ENCODE data around the gene CETP.
"Not testable (repeated sequence)": the region's sequence is repeated elsewhere in the genome, so short reads cannot be mapped to it uniquely, and the experiment has no call there.

Gene CETP

DNA sequence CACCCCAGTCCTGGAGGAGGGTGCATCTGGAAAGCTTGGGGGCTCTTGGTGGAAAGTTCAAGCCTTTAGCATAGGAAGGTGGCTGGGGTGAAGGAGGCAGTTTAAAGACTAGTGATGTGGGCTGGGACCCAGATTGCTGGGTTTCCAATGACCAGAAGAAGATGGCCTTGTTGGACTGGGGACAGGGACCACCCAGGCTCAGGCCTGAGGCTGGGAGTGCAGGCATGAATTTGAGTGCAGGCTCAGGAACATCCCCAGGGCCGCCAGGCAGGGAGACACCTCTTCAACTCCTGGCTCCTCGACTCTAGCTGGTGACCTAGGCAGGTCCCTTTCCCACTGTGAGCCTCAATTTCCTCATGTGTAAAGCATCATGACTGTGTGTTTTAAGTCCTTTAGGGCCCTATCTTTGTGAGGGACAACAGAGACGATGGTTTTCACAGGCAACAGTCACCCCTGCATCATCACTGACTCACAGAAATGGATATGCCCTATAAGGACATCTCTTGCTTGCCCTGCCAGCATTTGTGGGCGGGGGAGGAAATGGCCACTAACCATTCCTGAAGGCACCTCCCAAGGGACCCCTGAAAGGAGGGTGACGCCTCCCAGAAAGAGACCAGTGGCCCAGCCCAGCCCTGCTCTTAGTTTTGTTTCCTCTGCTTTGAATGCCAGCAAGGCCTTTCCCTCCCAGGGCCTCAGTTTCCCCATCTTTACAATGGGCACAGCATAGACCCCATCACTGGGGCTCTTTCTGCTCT lies 38.7 kb downstream of the CETP start:
- DNase-seq = no peak

DNA sequence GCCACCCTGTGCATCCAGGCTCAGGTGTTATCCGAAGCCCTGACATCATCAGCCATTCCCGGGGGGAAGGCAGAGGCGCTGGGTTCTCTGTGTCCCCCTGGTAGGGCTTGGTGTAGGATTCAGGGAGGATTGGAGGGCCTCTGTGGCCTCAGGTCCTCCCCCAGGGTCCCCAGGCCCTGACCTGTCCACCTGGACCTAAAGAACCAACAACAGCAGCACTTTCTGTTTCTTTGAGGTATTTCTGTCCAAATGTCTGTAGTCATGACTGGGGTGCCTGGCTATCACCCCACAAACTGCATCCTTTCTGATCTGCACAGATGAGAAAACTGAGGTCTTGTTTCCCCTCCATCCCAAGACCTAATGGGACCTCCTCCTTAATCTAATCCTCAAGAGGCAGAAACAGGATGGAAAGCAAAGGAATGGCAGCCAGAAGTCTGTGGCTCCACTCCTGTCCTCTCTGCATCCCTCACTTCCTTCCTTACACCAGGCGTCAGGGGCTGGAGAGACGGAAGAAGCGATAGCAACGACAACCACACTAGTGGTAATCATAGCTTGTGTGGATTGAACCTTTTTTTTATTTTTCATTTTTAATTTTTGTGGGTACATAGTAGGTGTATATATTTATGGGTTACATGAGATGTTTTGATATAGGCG lies 39.4 kb downstream of the CETP start:
- no peak for DNase-seq

DNA sequence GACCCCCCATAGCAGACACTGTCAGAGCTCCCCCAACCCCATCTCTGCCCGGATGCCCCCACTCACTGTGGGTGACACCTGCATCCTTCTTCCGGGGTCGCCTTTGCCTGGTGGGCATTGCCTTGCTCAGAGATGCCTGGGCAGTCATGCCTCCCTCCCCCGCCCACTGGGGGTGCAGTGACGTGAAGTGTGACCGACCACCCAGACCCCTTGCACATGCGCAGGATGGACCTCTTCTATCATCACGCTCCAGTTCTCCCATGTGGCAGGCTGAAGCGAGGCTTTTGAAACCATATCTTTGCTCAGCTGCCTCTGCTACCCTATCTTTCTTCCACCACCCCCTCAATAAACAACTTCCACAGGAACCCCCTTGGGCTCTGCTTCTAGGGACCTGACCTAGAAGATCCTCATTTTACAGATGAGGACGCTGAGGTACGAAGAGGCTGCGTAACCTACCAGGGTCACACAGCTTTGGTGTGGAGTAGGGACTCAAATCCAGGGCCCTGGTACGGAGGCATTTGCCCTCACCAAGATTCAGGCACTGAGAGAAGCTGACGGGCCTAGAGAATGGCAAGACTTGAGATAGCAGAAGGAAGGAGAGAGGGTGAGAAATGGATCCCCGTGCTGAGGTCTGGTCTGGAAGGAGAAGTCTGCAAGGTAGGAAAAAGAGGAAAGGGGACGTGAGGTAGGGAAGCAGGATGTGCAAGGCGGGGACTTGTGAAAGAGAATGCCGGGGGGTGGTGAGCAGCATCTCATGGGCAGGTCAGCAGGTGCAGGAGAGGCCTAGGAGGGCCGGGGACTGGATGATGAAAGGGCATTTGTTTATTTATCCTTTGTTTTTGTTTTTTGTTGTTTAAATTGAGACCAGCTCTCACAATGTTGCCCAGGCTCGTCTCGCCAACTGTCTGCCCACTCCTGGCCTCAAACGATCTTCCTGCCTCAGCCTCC lies 42.0 kb downstream of the CETP start:
- DNase-seq = no peak

DNA sequence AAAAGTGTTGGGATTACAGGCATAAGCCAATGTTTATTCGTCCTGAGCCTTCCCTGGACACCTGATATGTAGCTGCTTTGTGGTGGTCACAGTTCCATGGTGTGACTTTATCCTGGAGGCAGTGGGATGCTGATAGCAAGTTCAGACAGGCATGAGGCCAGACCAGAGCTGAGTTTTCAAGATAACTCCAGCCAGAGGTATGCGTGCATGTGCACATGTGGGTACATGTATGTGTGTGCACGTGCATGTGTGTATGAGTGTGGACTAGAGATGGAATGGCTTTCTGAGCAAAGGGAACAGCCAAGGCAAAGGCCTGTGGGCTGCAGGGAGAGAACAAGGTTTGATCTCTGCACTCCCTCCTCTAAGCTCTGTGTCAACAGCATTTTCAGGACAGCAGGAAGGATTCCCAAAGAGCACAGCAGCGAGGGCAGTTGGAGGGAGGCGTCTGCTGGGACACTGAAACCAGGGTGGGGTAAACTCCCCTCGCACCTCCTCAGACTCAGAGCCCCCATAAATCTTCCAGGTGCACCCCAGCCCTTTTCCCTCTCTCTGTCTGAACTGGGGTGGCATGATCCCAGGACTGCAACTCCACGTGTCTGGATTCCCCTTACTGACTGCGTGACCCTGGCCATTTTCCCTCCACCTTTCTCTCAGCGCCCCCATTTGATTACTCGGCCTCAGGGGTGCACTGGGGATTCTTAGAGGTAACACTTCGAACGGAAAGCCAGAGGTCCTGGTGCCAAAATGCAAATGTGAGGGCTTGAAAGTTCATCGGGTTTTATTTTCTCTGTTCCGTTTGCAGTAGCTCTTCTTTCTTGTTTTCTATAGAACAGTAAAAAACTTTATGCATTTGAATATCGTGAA lies 42.9 kb downstream of the CETP start:
- no peak for DNase-seq

DNA sequence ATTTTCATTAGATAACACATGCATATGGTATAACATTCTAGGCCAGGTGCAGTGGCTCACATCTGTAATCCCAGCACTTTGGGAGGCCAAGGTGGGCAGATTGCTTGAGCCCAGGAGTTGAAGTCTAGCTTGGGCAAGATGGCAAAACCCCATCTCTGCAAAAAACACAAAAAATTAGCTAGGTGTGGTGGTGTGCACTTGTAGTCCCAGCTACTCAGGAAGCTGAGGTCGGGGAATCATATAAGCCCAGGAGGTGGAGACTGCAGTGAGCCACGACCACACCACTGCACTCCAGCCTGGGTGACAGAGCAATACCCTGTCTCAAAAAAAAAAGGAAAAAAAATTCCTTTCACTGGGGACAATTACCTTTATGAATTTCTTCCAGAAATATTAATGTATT lies 43.8 kb downstream of the CETP start:
- not testable (repeated sequence) for DNase-seq

DNA sequence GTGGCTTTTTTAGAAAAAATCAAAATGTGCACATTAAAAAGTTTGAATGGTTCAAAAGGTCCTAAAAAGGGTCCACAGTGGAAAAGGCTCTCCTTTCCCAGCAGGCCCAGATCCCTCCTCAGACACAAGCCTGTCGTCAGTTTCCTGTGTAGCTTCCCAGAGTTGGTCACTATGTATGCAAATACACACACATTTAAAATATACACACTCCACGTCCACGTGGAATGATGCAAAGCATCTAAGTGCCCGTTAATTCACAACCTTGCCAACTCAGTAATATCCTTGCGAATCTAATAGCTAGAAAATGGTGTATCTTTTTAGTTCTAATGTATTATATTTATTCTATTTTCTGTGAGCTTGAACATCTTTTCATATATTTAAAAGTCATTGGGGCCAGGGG lies 45.3 kb downstream of the CETP start:
- DNase-seq = no peak

DNA sequence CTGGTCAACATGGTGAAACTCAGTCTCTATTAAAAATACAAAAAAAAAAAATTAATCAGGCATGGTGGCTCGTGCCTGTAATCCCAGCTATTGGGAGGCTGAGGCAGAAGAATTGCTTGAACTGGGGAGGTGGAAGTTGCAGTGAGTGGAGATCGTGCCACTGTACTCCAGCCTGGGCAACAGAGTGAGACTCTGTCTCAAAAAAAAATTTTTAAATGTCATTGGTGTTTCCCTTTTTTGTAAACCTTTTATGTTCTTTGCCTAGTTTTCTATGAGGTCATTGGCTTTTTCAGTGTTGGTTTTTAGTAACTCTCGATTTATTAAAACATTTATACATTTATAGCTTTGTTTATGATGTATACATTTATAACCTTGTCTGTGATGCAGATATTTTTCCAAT lies 45.8 kb downstream of the CETP start:
- no peak for DNase-seq

DNA sequence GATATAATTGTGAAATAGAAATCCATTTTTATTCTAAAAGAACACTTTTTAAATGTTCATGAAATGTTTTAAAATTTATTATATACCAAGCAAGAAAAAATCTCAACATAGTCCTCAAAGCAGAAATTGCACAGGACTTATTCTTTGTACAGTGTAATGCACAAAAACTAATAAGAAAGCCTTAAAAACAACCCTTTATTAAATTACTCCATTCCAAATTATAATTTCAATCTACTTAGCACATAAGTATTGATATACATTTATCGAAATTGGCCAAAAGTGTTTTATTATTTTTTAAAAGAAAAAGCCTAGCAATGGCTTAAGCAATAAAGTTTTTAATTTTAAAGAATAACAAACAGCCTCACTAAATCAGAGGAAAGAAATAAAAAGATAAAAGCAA lies 46.7 kb downstream of the CETP start:
- no peak for DNase-seq

DNA sequence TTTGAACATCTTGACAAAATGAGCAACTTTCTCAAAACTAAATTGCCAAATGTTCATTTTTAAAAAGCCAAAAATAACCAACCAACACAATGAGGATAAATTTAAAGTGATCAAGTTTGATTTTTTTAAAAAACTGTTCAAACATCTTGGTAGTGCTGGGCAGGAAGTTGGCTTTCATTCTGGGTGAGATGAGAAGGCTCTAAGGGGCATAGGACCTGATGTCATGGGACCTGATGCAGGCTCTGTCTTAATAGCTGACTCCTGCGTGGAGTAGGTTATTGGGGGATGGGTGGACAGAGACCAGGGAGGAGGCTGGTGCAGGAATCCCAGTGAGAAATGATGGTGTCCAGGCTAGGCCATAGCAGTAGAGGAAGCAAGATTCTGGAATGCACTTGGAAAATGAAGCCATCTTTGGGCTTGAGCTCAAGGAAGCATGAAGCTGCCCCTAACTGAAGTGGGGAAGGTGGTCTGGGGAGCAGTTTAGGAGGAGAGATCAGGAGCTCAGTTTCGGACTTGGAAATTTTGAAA lies 48.0 kb downstream of the CETP start:
- DNase-seq = no peak

DNA sequence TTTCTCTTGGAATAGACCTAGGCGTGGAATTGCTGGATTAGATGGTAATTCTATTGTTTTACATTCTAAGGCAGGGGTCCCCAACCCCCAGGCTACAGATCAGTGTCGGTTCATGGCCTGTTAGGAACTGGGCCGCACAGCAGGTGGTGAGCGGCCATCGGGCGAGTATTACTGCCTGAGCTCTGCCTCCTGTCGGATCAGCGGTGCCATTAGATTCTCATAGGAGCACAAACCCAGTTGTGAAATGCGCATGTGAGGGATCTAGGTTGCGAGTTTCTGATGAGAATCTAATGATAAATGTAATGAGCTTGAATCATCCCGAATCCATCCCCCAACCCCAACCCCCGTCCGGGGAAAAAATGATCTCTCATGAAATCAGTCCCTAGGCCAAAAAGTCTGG lies 50.6 kb downstream of the CETP start:
- DNase-seq = no peak

DNA sequence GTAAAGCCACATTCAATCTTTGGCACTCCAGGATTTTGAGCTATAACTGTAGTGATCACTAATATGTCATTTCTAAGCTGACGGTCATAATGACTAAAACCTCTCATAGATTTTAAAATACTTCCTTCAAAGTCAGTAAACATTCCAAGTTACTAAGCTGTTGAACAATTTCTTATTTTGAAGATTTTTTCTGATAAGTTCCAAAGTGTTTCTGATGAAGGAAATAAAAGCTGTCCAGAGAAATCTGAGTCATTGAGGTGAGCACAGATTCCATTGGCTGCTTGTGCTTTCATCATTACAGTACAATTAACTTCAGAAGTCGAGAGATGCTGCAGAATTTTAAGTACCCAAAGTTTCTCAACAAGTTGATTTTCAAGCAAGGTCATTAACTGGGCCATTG lies 51.5 kb downstream of the CETP start:
- no peak for DNase-seq

DNA sequence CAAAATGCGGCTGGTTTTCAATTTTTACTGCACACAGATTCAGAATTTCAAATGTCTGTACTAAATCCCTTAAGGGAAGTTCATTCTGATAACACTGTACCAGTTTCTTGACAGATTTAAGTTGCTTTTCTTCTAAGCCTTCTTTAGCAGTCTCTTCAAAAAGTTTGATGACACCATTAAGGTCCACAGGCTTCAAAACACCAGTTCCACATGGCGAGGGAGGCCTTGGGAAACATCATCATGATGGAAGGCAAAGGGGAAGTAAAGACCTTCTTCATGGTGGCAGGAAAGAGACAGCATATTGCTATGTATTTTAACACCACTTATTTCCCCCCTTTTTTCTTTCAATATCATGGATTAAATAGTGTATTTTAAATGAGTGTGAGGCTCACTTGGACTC lies 52.2 kb downstream of the CETP start:
- DNase-seq = no peak

DNA sequence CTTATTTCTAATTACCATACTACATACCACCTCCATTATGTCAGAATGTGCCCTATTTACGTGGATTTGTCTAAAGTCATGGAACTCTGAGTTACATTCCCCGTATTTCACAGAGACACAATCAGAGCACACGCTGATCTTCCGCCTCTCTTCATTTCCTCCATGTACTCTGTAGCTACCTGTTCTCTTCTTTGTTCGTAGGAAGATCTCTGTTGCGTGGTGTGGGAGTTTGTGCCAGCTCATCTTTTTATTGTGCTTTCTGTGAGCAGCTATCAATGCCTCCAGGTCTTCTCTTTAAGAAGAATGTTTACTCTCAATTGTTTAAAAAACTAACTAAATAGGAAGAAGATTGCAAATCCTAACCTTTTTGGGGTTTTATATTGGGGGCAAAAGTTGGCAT lies 54.6 kb downstream of the CETP start:
- no peak for DNase-seq

DNA sequence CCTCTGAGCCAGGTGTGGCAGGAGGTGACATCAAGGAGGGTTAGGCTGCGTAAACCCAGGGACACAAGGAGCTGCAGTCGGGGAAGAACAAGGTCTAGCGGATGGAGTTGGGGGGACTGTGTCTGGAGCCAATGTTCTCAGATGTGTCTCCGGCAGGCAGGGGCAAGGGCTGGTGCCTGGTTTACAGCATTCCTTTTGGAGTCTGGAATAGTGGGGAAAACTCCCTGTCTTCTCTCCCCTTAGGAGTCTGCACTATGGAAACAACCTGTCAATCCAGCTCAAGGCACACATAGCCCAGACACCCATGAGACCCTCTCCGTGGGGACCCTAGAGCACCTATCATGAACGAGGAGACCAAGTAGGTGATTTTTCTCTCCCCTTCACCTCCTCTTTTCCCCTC lies 55.1 kb downstream of the CETP start:
- no peak for DNase-seq

DNA sequence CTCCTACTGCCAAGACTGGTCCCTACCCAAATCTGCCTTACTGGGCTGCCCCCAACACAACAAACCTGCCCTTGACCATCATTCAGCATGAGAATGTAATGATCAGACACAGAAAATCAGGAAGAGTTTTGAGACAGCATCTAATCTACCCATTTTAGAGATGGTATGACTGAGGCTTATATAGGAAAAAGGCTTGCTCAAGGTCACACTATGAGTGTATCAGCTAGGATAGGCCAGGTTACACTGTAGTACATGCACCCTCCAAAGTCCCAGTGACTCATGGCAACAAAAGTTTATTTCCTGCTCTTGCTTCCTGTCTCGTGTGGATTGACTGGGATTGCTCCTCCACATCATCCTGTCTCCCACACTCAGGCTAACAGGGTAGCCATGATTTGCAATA lies 55.5 kb downstream of the CETP start:
- DNase-seq = no peak

DNA sequence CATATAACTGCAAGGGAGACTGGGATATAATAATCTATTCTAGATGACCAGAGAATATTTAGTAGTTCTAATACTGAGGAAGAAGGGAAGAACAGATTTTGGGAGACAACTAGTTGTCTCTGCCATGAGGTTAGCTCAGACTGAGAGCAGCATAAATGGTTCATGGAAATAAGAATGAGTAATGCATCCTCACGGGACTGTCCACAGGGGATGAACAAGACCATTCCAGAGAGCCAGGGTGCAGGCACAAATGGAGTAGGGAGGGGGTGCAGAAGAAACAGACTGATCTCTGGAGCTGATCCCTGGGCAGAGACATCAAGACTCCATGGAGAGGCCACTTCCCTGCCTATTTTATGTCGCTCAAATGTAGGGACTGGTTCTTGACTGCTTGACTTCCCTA lies 58.0 kb downstream of the CETP start:
- no peak for DNase-seq

DNA sequence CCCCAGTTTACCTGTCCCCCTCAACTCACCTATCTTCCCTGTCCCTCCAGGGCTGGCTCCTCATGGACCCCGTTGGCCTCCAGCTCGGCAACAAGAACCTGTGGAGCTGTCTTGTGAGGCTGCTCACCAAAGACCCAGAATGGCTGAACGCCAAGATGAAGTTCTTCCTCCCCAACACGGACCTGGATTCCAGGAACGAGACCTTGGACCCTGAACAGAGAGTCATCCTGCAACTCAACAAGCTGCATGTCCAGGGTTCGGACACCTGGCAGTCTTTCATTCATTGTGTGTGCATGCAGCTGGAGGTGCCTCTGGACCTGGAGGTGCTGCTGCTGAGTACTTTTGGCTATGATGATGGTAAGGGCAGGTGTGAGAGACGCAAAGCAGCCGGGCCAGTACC lies 58.9 kb downstream of the CETP start:
- no peak for DNase-seq

DNA sequence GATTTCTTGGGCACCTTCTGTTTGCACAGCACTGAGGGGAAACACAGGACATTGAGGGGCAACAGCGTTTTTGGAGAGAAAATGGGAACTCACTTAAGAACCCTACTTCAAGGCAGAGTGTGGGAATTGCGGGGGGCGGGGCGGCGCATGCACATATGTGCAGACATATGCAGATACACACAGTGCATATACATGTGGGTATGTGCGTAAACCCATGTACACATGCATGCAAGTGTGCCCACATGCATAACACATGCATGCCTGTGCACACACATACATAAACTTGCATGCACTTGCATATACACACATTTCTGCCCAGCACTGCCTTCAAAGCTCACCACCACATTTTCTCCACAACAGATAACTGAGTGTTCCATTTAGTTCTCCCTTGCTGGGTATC lies 60.0 kb downstream of the CETP start:
- no peak for DNase-seq

DNA sequence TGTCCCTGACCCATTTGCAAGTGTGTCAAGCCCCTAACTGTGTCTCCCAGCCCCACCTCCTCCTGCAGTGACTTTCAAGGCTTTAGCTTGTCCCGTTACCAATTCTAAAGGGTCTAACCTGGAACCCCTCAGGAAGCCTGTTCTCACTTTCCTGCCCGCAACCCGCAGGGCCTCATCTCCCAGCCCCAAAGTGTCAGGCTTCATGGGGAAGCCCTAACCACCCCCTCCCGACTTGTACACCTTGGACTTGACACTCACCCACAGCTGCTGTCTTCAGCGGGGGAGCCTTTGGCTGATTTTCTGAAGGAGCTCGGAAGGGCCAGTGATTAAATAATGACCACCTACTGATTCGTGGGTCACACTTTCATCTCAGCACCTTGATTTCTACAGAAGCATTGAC lies 60.7 kb downstream of the CETP start:
- no peak for DNase-seq

DNA sequence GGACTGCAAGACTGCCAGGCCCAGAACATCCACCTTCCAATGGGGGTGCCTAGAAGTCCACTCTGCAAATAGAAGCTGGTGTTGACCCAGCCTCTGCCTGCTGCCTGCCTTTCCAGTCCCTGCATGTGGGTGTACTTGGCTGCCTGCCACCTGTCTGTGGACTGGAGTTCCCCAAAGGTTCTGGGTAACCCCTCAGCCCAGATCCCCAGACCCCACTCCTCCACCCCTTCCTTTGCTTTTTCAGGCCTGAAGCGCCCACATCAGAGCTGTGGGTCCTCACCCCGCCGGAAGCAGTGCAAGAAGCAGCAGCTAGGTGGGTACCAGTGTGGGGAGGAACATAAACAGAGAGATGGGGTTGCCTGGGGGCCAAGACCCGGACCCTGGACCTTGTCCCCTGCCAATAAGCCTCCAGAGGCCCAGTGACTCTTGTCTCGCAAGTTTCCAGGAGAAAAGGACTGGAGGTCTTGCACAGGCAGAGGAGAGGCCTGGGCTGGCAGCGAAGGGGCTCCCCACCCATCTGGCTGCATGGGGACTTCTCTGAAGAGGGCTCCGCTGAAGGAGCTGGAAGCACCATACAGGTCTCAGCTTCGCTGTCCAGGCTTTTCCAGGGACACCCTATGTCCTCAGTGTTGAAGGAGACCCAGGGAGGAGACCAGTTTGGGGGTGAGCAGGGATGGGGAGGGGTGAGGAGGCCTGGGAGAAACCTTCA lies 61.9 kb downstream of the CETP start:
- DNase-seq = peak; percentile 69

DNA sequence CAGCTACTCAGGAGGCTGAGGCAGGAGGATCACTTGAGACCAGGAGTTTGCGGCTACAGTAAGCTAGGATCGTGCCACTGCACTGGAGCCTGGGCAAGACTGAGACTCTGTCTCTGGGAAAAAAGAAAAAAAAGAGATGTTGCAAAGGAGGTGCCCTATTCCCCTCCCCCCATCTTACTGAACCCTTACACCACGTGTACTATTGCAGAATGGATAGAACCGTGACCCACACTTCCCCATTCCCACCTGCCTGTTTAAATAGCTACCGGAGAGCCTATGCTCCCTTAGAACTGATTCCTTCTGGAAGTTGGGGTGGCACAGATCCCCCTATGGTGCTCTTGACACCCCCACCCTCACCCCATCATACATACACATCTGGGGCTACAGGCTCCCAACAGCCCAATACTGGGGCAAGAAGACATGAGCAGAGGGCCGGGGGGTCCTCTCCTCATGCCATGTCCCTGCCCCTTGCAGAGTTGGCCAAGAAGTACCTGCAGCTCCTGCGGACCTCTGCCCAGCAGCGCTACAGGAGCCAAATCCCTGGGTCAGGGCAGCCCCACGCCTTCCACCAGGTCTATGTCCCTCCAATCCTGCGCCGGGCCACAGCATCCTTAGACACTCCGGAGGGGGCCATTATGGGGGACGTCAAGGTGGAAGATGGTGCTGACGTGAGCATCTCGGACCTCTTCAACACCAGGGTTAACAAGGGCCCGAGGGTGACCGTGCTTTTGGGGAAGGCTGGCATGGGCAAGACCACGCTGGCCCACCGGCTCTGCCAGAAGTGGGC lies 63.3 kb downstream of the CETP start:
- no peak for DNase-seq

Measured in stimulated activated CD4-positive, alpha-beta T cell treated with anti-CD3 and anti-CD28 coated beads, Interleukin-12 subunit alpha, Interleukin-12 subunit beta, amount 100 ng/mL, for 4 hours (primary cell).